ENCODE measurements around the gene DSCAM. TPM values are rescaled to one million over a fixed set of nuclear protein-coding genes. Genes with fewer than 3 reads are reported as not detected.
"Not testable (repeated sequence)": the region's sequence is repeated elsewhere in the genome, so short reads cannot be mapped to it uniquely, and the experiment has no call there.

The DSCAM gene
- total RNA-seq, 1 experiment from 2014 or later, result 0.03 TPM

- DNase-seq (ENCODE audit: low read depth), result no peak
These were observed 658.9 kb downstream of the DSCAM start for GRCh38 chr21:40187946-40188654.

DNA sequence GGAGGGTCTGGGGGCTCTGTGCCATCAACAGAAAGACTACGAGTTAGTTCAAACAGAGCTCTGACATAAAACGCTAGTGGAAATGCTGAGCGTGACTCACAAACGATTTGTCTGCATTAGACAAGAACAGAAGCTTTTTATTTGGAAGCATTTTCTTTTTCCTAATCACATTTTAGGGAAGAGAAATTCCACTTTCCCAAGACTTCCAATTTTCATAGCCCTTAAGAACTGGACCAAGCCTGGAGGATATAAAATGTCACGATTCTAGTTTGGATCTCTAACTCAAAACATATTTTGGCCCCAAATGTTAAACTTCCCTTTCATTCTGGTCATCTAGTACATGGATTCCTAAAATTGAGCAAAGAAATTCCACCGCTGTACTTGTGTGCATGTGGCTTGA lies 659.7 kb downstream of the DSCAM start:
- DNase-seq (ENCODE audit: low read depth), result no peak

DNA sequence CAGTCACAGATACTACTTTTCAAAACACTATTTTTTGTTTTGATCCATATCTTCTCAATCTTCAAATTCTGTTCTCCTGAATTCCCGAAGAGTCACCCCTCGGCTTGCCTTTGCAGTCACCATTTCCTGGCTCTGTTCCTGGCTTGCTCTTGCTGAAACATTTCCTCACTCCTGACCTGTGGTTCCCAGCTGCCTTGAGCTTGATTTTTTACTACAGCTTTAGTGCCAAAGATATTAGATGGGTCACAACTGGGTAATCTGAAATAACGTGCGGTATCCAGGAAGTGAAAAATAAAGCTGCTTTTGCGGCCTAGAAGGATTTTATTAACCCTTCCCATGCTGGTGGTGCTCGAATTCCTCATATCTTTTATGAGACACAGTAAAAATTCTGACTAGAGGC lies 660.9 kb downstream of the DSCAM start:
- no peak for DNase-seq (ENCODE audit: low read depth)

- DNase-seq (ENCODE audit: low read depth), result no peak
These were observed 661.8 kb downstream of the DSCAM start for GRCh38 chr21:40185208-40185607.

DNA sequence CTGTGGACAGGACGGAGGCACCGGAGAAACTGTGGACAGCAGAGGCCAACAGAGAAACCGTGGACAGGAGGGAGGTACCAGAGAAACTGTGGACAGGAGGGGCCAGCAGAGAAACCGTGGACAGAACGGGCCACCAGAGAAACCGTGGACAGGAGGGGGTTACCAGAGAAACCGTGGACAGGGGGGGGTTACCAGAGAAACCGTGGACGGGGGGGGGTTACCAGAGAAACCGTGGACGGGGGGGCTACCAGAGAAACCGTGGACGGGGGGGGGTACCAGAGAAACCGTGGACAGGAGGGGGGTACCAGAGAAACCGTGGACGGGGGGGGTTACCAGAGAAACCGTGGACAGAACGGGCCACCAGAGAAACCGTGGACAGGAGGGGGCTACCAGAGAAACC lies 664.5 kb downstream of the DSCAM start:
- DNase-seq (ENCODE audit: low read depth), result not testable (repeated sequence)

- no peak for DNase-seq (ENCODE audit: low read depth)
These were observed 667.8 kb downstream of the DSCAM start for GRCh38 chr21:40179166-40179565.

DNA sequence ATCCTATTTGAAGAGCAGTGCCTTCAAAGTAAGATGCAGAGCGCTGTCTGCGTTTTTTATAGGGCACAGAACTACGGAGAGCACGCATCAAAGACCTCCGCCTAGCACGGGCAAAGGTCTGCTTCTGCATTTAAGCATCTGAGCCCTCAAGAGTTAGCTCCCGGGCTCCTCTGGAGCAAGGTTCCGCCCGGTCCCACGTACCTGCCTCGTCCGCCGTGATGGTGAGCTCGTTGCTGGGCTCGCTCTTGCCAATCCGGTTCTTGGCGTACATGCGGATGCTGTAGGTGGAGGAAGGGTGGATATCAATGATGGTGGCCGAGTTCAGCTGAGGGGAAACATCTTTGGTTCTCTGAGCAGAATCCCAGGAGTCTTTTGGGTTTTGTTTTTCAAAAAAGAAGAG lies 668.2 kb downstream of the DSCAM start:
- no peak for DNase-seq (ENCODE audit: low read depth)

GRCh38 chr21:40177979-40178378 lies 669.0 kb downstream of the DSCAM start:
- no peak for DNase-seq (ENCODE audit: low read depth)

GRCh38 chr21:40176724-40177123 lies 670.2 kb downstream of the DSCAM start:
- no peak for DNase-seq (ENCODE audit: low read depth)

DNA sequence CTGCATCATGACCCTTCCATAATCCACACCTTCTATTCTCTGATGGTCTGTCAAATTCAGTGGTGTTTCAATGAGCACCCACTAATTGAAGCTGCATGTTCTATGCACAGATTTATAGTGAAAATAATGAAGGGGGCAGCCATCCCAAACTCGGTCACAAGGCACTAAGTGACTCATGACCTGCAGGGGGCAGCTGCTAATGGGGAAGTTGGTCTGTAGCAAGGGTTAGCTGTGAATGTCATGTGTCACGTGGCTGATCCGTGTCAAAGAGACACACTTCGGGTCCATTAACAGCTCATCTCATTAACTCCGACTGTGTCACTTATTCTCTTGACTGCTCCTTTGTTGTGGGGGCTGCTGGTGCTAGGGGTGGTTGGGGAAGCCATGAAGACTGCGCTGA lies 673.1 kb downstream of the DSCAM start:
- DNase-seq (ENCODE audit: low read depth), result no peak

DNA sequence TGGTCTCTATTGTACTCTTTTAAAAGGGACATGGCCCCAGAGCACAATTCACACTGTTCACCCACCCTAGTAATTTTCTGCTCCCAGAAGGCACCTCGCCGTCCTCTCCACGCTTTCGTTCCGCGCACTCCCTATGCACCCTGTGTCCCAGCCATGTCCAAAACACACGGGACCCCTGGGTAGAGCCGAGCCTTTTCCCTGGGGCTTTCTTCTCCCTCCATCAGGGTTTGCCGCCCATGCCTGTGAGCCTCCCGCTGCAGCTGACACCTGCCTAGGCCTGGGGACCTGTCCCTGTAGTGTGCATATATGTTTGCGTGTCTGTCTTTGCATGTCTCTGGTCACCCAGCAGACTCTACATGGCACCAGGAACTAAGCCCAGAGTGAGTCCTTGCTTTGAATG lies 677.0 kb downstream of the DSCAM start:
- DNase-seq (ENCODE audit: low read depth), result no peak

DNA sequence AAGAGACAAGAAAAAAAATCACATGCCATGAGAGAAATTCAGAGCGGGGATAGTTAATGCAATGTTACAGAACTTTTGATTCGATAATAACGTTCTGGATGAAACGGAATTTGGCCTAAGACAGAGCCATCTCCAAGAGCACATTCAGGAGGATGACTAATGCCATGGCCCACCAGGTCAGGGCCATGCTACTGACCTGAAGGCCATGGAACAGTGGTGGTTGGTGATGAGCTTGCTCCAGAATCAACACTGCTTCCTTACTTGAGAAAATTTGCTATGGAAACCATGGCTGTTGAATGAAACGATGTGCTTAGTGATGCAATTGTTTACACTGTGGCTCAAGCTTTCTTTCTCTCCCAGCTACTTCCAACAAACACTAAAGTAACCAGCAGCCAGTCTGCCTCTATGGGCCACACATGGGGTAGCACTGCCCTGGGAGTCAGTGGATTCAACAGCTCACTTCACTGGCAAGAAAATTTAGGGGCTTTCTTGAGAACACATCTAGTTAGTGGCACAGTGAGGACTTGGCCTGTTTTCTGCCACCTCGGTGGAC lies 680.6 kb downstream of the DSCAM start:
- DNase-seq (ENCODE audit: low read depth), result peak; percentile 7

DNA sequence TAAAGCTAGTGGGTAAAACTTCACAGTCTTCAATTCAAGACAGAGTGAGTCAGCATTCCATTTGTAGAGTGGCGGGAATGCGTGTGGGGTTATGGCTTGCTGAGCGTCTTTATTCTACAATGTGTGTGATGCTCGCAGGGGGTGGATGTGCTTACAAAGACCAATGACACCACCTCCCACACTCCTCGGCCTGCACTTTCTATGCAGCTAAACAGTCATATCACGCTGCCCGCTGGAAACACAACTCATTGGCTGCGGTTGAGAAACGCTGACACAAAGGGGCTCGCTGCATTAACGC lies 681.2 kb downstream of the DSCAM start:
- DNase-seq (ENCODE audit: low read depth), result no peak

DNA sequence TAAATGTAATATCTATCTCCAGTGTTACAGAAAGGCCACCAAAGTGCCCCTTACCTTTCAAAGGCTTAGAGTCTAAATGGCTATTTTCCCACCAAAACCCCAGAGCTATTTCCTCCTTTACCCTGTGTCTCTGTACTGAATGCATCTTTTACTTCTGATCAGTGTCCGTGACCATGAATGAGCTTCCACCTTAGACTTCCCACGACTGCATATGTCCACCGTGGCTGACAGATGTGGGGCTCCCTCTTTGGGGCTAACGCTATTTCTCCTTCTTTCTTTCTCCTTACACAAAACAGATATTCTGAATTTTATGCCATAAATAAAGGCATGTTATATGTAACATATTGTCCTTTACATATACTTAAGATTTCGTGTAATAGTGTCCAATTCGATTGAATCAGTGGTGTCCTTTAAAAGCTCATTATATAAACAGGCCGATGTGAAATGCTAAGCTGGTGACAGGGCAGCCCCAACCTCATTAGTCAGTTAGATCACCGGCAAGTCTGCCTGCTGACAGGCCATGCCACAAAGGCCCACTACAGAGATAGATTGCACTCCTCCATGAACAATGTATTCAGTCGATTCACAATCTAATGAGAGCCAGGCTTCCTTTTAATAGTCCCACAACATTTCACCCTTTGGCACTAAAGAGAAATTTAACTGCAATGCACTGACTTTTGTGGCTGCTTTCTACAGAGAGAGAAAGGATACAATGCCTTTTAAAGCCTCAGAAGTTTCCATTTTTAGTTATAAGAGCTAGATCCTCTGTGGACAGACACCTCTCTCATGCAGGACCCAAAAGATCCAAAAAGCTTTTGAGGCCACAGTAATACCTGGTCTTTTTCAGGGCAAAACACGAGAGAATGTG lies 681.8 kb downstream of the DSCAM start:
- no peak for DNase-seq (ENCODE audit: low read depth)

DNA sequence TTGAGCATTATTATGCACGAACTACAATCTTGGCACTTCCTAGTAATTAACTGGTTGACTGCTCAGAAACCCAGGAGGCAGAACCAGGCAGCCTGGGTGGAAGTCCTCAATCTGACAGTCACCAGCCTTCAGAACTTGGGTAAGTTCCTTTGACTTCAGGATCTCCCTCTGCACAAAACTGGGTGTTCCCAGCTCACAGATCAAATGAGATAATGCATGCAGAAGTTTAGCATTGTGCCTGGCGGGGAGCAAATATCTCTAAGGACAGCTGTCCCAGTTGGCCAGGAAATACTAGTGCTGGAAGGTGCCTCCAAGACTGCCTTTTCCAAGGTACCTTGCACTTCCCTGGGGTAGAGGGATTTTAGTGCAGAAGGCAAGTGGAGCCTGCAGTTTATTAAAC lies 684.9 kb downstream of the DSCAM start:
- no peak for DNase-seq (ENCODE audit: low read depth)

- DNase-seq (ENCODE audit: low read depth), result no peak
These were observed 686.0 kb downstream of the DSCAM start for GRCh38 chr21:40160911-40161310.

DNA sequence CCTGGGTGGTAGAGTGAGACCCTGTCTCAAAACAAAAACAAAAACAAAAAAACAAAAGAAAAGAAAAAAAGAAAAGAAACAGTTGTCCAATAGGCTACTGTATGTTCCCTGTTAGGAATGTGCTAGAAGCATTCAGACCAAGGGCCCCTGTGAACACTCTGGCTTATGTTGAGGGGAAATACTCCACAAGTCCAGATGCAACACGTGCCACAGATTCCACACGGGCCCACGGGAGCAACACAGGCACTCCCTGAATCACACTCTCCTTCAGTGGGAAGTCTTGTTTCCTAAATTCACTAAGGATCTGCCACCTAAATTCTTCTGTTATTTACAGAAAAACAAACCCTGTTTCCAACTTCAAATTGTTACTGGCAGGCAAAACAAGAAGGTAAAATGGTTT lies 688.6 kb downstream of the DSCAM start:
- no peak for DNase-seq (ENCODE audit: low read depth)

GRCh38 chr21:40155563-40155962 lies 691.4 kb downstream of the DSCAM start:
- no peak for DNase-seq (ENCODE audit: low read depth)

GRCh38 chr21:40153351-40153750 lies 693.6 kb downstream of the DSCAM start:
- DNase-seq (ENCODE audit: low read depth), result no peak

GRCh38 chr21:40152476-40152875 lies 694.5 kb downstream of the DSCAM start:
- DNase-seq (ENCODE audit: low read depth), result no peak

DNA sequence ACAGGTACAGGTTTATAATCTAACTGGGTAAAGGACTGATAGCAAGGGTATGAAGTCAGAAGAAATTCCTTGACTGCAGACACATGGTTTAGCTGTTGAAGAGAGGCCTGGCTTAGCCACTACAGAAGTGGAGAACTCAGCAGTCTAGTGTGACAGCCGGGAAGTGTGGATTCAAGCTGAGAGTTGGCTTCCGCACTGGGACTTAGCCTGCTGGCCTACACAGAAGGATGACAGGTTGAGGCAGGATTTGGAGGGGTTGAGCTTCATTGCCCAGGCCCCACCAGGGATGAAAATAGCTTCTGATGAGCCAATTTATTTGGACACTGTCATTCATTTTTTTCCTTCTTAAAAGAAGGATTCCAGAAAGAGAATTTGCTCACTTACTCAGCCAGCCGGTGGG lies 695.3 kb downstream of the DSCAM start:
- DNase-seq (ENCODE audit: low read depth), result no peak

GRCh38 chr21:40146216-40146837 lies 700.6 kb downstream of the DSCAM start:
- DNase-seq (ENCODE audit: low read depth), result no peak

Data from HT1080 (cell line).